Activated CD8-positive, alpha-beta T cell treated with anti-CD3 and anti-CD28 coated beads, Interleukin-2, amount 10 ng/mL, durations not matched to agents 7 days and 5 days (primary cell): ENCODE measurements around the gene SRSF3. TPM values are rescaled to one million over a fixed set of nuclear protein-coding genes. Genes with fewer than 3 reads are reported as not detected.
"Not testable (repeated sequence)": the region's sequence is repeated elsewhere in the genome, so short reads cannot be mapped to it uniquely, and the experiment has no call there.

Experiments used
- ATAC-seq: fragments of 150-1000 bp; cut with Tn5 transposase; one replicate; pipeline ENCODE4 v1.10.0; 2021; ENCODE audit warnings: moderate library complexity
- CTCF ChIA-PET: fragments of 350-600 bp; sonication (Branson Sonifier 250); formaldehyde crosslinking; loops from one replicate; lab custom pipeline; 2021; ENCODE audit warnings: antibody characterized with exemption; lab: Charles Lee
- POLR2A ChIA-PET: fragments of 350-600 bp; sonication (Branson Sonifier 250); formaldehyde crosslinking; loops from one replicate; lab custom pipeline; 2021; ENCODE audit warnings: antibody characterized with exemption; lab: Charles Lee
- DNase-seq: peaks from one replicate; pipeline ENCODE4 v3.0.0-alpha.2; 2020
- H3K27ac Mint-ChIP-seq: one replicate; pipeline ENCODE4 v1.8.0; 2021; ENCODE audit warnings: mild to moderate bottlenecking, mixed read lengths
- H3K27me3 Mint-ChIP-seq: one replicate; pipeline ENCODE4 v1.8.0; 2021; ENCODE audit warnings: low read depth, mixed read lengths
- H3K36me3 Mint-ChIP-seq: one replicate; pipeline ENCODE4 v1.8.0; 2021; ENCODE audit warnings: low read depth, mixed read lengths
- H3K4me1 Mint-ChIP-seq: one replicate; pipeline ENCODE4 v1.8.0; 2021; ENCODE audit warnings: low read depth, mixed read lengths
- H3K4me3 Mint-ChIP-seq: one replicate; pipeline ENCODE4 v1.8.0; 2021; ENCODE audit warnings: mild to moderate bottlenecking, mixed read lengths
- H3K9me3 Mint-ChIP-seq: one replicate; pipeline ENCODE4 v1.8.0; 2022; ENCODE audit warnings: mixed read lengths; ENCODE audit not compliant: insufficient read depth
- total RNA-seq, 2 experiments: library from RNA; stranded (reverse); gene quantifications; one replicate each; pipeline ENCODE4 v1.2.3, GENCODE V29; 2021

SRSF3 gene
- total RNA-seq, 2 experiments from 2014 or later: 482 to 509 TPM

- H3K36me3 Mint-ChIP-seq: peaks cover 70% of the 10 kb centered on the region
- peak overlapping the region; percentile 90 for H3K4me3 Mint-ChIP-seq
- H3K4me1 Mint-ChIP-seq: peaks cover 45% of the 10 kb centered on the region
- DNase-seq (no peak), ATAC-seq (no peak)
- ChIA-PET CTCF (interaction anchor here (0.6 to 3.2 kb wide), 6 partner anchors 10 to 173 kb away, joined by 3 to 13 read pairs (median 4); no protein-coding TSS in a partner anchor), POLR2A (interaction anchor here (0.6 to 8.8 kb wide), 15 partner anchors 10 to 575 kb away, joined by 3 to 109 read pairs (median 3); partner anchors contain the start of gene CDKN1A)
- no peaks in the 10 kb centered on the region for H3K27me3 Mint-ChIP-seq
- H3K9me3 Mint-ChIP-seq: no peaks in the 10 kb centered on the region
- peak overlapping the region; percentile 98 for H3K27ac Mint-ChIP-seq
Measured at GRCh38 chr6:36596356-36596755, 2.2 kb downstream of the SRSF3 start.

GRCh38 chr6:36597775-36598174, 3.6 kb downstream of the SRSF3 start:
- DNase-seq (no peak), ATAC-seq (no peak)
- POLR2A ChIA-PET: interaction anchor here (0.6 to 8.8 kb wide), 11 partner anchors 9 to 573 kb away, joined by 3 to 109 read pairs (median 4); no protein-coding TSS in a partner anchor
- Mint-ChIP-seq H3K27ac (peak overlapping the region; percentile 67), H3K27me3 (no peaks in the 10 kb centered on the region), H3K36me3 (peaks cover 84% of the 10 kb centered on the region), H3K4me3 (peak overlapping the region; percentile 90), H3K9me3 (no peaks in the 10 kb centered on the region), H3K4me1 (peaks cover 45% of the 10 kb centered on the region)
- CTCF ChIA-PET: interaction anchor here (0.8 to 3.2 kb wide), 9 partner anchors 9 to 277 kb away, joined by 3 to 15 read pairs (median 3); partner anchors contain the start of genes CDKN1A and PPIL1

GRCh38 chr6:36598326-36598725, 4.2 kb downstream of the SRSF3 start:
- peaks cover 51% of the 10 kb centered on the region for H3K4me1 Mint-ChIP-seq
- H3K36me3 Mint-ChIP-seq: peaks cover 89% of the 10 kb centered on the region
- H3K27me3 Mint-ChIP-seq: no peaks in the 10 kb centered on the region
- peak overlapping the region; percentile 79 for H3K27ac Mint-ChIP-seq
- H3K9me3 Mint-ChIP-seq: no peaks in the 10 kb centered on the region
- POLR2A ChIA-PET: interaction anchor here (1.0 to 8.8 kb wide), 10 partner anchors 8 to 573 kb away, joined by 3 to 109 read pairs (median 5); no protein-coding TSS in a partner anchor
- H3K4me3 Mint-ChIP-seq: peak overlapping the region; percentile 90
- CTCF ChIA-PET: interaction anchor here (0.8 to 3.2 kb wide), 8 partner anchors 9 to 277 kb away, joined by 3 to 15 read pairs (median 4); partner anchors contain the start of genes CDKN1A and PPIL1
- DNase-seq: no peak
- no peak for ATAC-seq

GRCh38 chr6:36598739-36599318, 4.7 kb downstream of the SRSF3 start:
- peak overlapping the region; percentile 90 for H3K4me3 Mint-ChIP-seq
- peaks cover 54% of the 10 kb centered on the region for H3K4me1 Mint-ChIP-seq
- POLR2A ChIA-PET: interaction anchor here (1.2 to 8.8 kb wide), 7 partner anchors 8 to 79 kb away, joined by 3 to 109 read pairs (median 6); no protein-coding TSS in a partner anchor
- DNase-seq (no peak), ATAC-seq (no peak)
- H3K27ac Mint-ChIP-seq: peak overlapping the region; percentile 79
- CTCF ChIA-PET: interaction anchor here (0.8 to 2.6 kb wide), 7 partner anchors 8 to 276 kb away, joined by 3 to 15 read pairs (median 3); partner anchors contain the start of genes CDKN1A and PPIL1
- no peaks in the 10 kb centered on the region for H3K27me3 Mint-ChIP-seq
- H3K36me3 Mint-ChIP-seq: peaks cover 94% of the 10 kb centered on the region
- no peaks in the 10 kb centered on the region for H3K9me3 Mint-ChIP-seq

GRCh38 chr6:36599791-36600209, 5.6 kb downstream of the SRSF3 start:
- Mint-ChIP-seq H3K9me3 (no peaks in the 10 kb centered on the region), H3K36me3 (peaks cover 98% of the 10 kb centered on the region), H3K27me3 (no peaks in the 10 kb centered on the region), H3K27ac (peak overlapping the region; percentile 79), H3K4me1 (peaks cover 63% of the 10 kb centered on the region), H3K4me3 (peak overlapping the region; percentile 90)
- ChIA-PET POLR2A (interaction anchor here (0.8 to 8.8 kb wide), 7 partner anchors 9 to 82 kb away, joined by 3 to 109 read pairs (median 3); no protein-coding TSS in a partner anchor), CTCF (interaction anchor here (1.4 to 2.8 kb wide), 2 partner anchors 16 to 159 kb away, joined by 6 to 17 read pairs; no protein-coding TSS in a partner anchor)
- DNase-seq: peak; percentile 81
- ATAC-seq: peak; percentile 80

- Mint-ChIP-seq H3K4me3 (peak overlapping the region; percentile 90), H3K27ac (peak overlapping the region; percentile 79), H3K4me1 (peaks cover 70% of the 10 kb centered on the region), H3K9me3 (no peaks in the 10 kb centered on the region), H3K36me3 (peaks cover 98% of the 10 kb centered on the region), H3K27me3 (no peaks in the 10 kb centered on the region)
- ChIA-PET CTCF (interaction anchor here (1.4 to 2.8 kb wide), 2 partner anchors 15 to 159 kb away, joined by 6 to 17 read pairs; no protein-coding TSS in a partner anchor), POLR2A (interaction anchor here (0.5 to 2.0 kb wide), 5 partner anchors 8 to 81 kb away, joined by 3 to 9 read pairs (median 3); no protein-coding TSS in a partner anchor)
- ATAC-seq (no peak), DNase-seq (no peak)
Measured at GRCh38 chr6:36600564-36601146, 6.5 kb downstream of the SRSF3 start.

- POLR2A ChIA-PET, H3K27me3 Mint-ChIP-seq, ATAC-seq, H3K9me3 Mint-ChIP-seq, DNase-seq: not testable (repeated sequence)
- CTCF ChIA-PET: interaction anchor here (1.4 to 2.8 kb wide), 2 partner anchors 14 to 157 kb away, joined by 4 to 17 read pairs; no protein-coding TSS in a partner anchor
- Mint-ChIP-seq H3K4me1 (peaks cover 78% of the 10 kb centered on the region), H3K36me3 (peaks cover 98% of the 10 kb centered on the region), H3K4me3 (peak overlapping the region; percentile 90), H3K27ac (peak overlapping the region; percentile 87)
Measured at GRCh38 chr6:36601818-36602217, 7.7 kb downstream of the SRSF3 start.

- Mint-ChIP-seq H3K27me3 (no peaks in the 10 kb centered on the region), H3K9me3 (no peaks in the 10 kb centered on the region), H3K4me1 (peaks cover 81% of the 10 kb centered on the region), H3K36me3 (peaks cover 96% of the 10 kb centered on the region), H3K4me3 (no peak overlapping the region), H3K27ac (no peak overlapping the region)
- no peak for ATAC-seq
- POLR2A ChIA-PET: interaction anchor here (1.4 kb wide), 1 partner anchor 56 kb away, joined by 3 read pairs; the partner anchor contains the start of gene STK38
- CTCF ChIA-PET: interaction anchor here (1.0 to 1.8 kb wide), 3 partner anchors 12 to 156 kb away, joined by 3 to 13 read pairs (median 4); no protein-coding TSS in a partner anchor
- no peak for DNase-seq
Measured at GRCh38 chr6:36603222-36604089, 9.3 kb downstream of the SRSF3 start.

GRCh38 chr6:36604090-36605060, 10.2 kb downstream of the SRSF3 start:
- no peaks in the 10 kb centered on the region for H3K27me3 Mint-ChIP-seq
- ATAC-seq: no peak
- no peak for DNase-seq
- no peak overlapping the region for H3K4me3 Mint-ChIP-seq
- H3K36me3 Mint-ChIP-seq: peaks cover 96% of the 10 kb centered on the region
- POLR2A ChIA-PET: interaction anchor here (0.8 to 1.7 kb wide), 3 partner anchors 12 to 57 kb away, joined by 3 read pairs; partner anchors contain the start of gene STK38
- peaks cover 71% of the 10 kb centered on the region for H3K4me1 Mint-ChIP-seq
- H3K27ac Mint-ChIP-seq: peak overlapping the region; percentile 34
- no peaks in the 10 kb centered on the region for H3K9me3 Mint-ChIP-seq
- CTCF ChIA-PET: interaction anchor here (1.0 to 1.8 kb wide), 4 partner anchors 11 to 155 kb away, joined by 3 to 13 read pairs (median 4); no protein-coding TSS in a partner anchor
